ENCODE data around the gene ELN. TPM values are rescaled to one million over a fixed set of nuclear protein-coding genes. Genes with fewer than 3 reads are reported as not detected.
"Not testable (repeated sequence)": the region's sequence is repeated elsewhere in the genome, so short reads cannot be mapped to it uniquely, and the experiment has no call there.

The ELN gene
- total RNA-seq, 1 experiment from 2014 or later: not detected

- no peak for DNase-seq (ENCODE audit: low spot score)
These were observed 15.0 kb downstream of the ELN start for GRCh38 chr7:74042746-74043522.

GRCh38 chr7:74043523-74043951, 15.6 kb downstream of the ELN start:
- DNase-seq (ENCODE audit: low spot score): peak; percentile 83

GRCh38 chr7:74044366-74045350, 16.7 kb downstream of the ELN start:
- no peak for DNase-seq (ENCODE audit: low spot score)

DNA sequence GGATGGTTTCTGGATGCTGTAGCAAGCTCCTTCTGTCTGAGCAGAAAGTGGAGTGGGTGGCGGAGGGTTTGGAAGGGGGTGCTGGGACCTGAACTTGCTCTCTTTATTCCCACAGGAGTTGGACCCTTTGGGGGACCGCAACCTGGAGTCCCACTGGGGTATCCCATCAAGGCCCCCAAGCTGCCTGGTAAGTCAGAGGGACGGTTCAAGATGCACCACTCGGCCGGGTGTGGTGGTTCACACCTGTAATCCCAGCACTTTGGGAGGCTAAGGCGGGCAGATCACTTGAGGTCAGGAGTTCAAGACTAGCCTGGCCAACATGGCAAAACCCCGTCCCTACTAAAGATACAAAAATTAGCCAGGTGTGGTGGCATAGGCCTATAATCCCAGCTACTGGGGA, 18.6 kb downstream of the ELN start:
- DNase-seq (ENCODE audit: low spot score): not testable (repeated sequence)

GRCh38 chr7:74047804-74048380, 19.9 kb downstream of the ELN start:
- DNase-seq (ENCODE audit: low spot score): no peak

GRCh38 chr7:74048999-74049599, 21.1 kb downstream of the ELN start:
- no peak for DNase-seq (ENCODE audit: low spot score)

- DNase-seq (ENCODE audit: low spot score): no peak
These were observed 22.2 kb downstream of the ELN start for GRCh38 chr7:74049997-74050798.

DNA sequence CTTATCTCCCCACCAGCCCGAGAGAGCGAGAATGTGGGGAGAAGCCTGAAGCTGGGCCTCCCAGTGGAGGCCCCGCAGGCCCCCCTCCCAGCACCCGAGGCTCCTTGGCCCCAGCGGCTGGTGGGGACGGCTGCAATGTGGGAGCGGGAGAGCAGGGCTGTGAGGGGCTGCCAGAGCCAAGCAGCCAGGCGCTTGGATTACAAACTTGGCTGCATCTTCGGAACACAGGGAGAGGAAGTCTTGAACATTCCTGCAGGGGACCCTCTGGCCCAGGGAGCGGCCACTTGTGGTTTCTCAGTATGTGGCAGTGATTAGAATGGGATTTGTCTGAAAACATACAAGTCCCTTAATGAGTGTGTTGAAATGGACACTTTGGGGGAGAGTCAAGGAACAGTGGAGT, 23.2 kb downstream of the ELN start:
- no peak for DNase-seq (ENCODE audit: low spot score)

- peak; percentile 67 for DNase-seq (ENCODE audit: low spot score)
These were observed 23.8 kb downstream of the ELN start for GRCh38 chr7:74051629-74052410.

GRCh38 chr7:74052628-74053027, 24.7 kb downstream of the ELN start:
- DNase-seq (ENCODE audit: low spot score): no peak

DNA sequence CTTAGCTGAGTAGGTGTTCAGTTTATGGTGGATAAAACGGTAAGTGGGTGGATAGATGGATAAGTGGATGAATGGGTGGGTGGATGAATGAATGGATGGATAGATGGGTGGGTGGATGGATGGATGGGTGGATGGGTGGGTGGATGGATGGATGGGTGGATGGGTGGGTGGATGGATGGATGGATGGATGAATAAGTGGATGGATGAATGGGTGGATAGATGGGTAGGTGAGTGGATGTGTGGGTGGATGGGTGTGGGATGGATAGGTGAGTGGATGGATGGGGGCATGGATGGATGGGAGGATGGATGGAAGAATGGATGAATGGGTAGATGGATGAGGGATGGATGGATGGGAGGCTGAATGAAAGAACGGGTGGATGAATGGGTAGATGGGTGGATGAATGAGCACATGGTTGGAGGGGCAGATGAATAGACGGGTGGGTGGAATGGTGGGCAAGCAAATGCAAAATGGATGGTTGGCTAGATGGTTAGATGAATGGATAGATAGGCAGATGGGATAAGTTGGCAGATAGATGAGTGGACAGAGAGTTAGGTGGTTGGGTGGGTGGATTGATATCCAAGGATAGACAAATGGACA, 25.7 kb downstream of the ELN start:
- DNase-seq (ENCODE audit: low spot score): no peak

DNA sequence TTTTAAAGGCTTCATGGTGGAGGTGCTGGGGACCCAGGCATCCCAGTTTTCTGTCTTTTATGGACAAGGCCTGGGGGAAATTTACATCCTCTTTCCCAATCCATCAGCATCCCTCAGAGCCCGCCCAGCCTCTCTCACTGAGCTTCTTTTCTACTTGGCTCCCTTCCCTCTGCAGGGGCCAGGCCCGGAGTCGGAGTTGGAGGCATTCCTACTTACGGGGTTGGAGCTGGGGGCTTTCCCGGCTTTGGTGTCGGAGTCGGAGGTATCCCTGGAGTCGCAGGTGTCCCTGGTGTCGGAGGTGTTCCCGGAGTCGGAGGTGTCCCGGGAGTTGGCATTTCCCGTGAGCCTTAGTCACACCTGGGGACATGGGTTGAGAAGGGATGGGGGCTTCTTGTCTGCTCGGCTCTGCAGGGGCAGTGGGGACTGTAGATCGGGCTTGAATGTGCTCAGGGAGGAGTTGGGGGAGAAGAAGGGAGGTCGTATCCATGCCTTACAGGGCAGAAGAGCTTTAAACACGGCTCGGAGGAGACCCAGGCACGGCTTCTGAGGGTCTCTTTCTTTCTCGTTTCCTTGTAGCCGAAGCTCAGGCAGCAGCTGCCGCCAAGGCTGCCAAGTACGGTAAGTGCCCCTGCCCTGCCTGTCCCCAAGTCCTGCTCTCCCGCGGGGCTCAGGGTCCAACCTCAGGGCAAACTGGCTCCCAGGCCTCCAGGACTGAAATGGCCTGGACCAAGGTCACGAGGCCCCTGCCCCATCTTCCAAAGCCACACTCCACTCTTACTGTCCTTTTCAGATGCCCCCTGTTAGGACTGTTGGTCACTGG, 28.3 kb downstream of the ELN start:
- no peak for DNase-seq (ENCODE audit: low spot score)

GRCh38 chr7:74057216-74057925, 29.4 kb downstream of the ELN start:
- no peak for DNase-seq (ENCODE audit: low spot score)

DNA sequence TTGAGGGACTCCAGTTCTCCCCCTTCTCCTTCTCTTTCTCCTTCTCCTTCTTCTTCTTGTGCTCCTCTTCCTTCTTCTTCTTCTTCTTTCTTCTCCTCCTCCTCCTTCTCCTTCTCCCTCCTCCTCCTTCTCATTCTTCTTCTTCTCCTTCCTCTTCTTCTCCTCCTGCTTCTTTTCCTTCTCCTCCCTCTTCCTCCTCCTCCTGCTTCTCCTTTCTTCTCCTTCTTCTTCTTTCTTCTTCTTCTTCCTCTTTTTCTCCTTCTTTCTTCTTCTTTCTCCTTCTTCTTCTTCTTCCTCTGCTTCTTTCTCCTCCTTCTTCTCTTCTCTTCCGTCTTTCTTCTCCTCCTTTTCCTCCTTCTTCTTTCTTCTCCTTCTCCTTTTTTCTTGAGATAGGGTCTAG, 30.0 kb downstream of the ELN start:
- DNase-seq (ENCODE audit: low spot score): no peak

DNA sequence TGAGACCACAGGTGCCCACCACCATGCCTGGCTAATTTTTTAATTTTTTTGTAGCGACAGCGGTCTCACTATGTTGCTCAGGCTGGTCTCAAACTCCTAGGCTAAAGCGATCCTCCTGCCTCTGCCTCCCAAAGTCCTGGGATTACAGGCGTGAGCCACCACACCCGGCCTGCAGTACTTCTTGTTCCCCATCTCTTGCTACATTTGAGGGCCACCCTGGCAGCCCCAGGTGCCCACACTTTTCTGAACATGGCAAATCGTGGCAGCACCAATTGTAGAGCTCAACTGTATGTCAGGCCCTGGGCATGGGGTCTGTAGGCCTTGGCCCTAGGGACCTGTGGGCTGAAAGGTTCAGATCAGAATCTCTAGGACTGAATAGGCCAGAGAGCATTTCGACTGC, 30.5 kb downstream of the ELN start:
- DNase-seq (ENCODE audit: low spot score): no peak

- DNase-seq (ENCODE audit: low spot score): no peak
These were observed 31.1 kb downstream of the ELN start for GRCh38 chr7:74059037-74059436.

- DNase-seq (ENCODE audit: low spot score): peak; percentile 52
These were observed 32.0 kb downstream of the ELN start for GRCh38 chr7:74059681-74060588.

Measured in H4 (cell line).